ENCODE results near the gene ALG5.

DNA sequence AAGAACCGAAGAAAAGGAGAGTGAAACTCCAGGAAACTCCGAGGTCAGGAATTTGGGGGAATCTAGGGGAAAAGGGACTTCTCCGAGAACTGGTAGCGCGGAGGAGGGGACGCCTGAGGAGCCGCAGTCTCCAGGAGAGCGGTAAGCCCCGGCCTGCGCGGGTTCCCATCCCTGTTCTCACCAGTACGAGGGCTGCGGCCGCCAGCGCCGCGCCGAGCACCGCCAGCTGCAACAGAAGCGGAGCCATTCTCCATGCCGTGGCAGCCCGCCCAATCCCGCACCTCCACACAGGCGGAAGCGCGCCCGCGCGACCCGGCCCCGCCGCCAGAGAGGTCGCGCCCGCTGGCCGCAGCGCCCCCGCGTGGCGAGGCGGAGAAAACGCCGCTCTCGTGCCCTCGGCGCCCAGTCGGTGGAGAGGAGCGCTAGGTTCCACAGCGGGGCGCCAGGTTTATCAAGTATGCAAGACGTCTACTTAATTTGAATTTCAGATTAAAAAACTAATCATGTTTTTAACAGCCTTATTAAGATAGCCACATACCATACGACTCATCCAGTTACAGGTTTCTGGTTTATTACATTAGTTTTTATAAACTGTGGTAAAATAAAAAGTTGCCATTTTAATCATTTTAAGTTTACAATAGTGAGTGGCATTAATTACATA lies at the start of gene ALG5:
- TF ChIP-seq MAX (IDR thresholded peaks at IDR 0.05; ENCODE audit: low read depth) (peak; percentile 76), CTCF (IDR thresholded peaks at IDR 0.05) (peak; percentile 95)
- TF ChIP-seq, protein P1, sequence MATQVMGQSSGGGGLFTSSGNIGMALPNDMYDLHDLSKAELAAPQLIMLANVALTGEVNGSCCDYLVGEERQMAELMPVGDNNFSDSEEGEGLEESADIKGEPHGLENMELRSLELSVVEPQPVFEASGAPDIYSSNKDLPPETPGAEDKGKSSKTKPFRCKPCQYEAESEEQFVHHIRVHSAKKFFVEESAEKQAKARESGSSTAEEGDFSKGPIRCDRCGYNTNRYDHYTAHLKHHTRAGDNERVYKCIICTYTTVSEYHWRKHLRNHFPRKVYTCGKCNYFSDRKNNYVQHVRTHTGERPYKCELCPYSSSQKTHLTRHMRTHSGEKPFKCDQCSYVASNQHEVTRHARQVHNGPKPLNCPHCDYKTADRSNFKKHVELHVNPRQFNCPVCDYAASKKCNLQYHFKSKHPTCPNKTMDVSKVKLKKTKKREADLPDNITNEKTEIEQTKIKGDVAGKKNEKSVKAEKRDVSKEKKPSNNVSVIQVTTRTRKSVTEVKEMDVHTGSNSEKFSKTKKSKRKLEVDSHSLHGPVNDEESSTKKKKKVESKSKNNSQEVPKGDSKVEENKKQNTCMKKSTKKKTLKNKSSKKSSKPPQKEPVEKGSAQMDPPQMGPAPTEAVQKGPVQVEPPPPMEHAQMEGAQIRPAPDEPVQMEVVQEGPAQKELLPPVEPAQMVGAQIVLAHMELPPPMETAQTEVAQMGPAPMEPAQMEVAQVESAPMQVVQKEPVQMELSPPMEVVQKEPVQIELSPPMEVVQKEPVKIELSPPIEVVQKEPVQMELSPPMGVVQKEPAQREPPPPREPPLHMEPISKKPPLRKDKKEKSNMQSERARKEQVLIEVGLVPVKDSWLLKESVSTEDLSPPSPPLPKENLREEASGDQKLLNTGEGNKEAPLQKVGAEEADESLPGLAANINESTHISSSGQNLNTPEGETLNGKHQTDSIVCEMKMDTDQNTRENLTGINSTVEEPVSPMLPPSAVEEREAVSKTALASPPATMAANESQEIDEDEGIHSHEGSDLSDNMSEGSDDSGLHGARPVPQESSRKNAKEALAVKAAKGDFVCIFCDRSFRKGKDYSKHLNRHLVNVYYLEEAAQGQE (IDR thresholded peaks at IDR 0.05; ENCODE audit: low read depth, low read length), result peak; percentile 20; the same call in 1 of the 2 replicates

All from SK-N-SH (cell line).